ENCODE data around the gene HIVEP3.

DNA sequence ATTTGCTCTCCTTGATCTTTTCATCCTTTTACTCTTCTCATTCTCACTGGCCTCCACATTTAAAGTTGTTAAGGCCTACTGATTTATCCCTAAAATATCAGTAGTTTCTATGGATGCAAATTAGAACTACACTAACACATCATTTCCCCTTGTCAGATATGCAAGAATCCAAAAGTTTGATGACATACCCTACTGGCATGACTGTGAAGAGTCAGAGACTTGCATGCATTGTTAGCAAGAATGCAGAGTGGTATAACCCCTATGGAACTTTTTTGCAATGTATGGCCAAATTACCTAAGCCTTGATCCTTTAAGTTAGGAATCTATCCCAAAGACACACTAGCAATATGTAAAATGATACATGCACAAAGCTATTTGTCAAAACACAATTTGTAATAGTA, 23.6 kb upstream of the HIVEP3 start:
- TF ChIP-seq EZH2 (IDR thresholded peaks at IDR 0.05; ENCODE audit: borderline replicate concordance) (no peak), EZH2phosphoT487 (IDR thresholded peaks at IDR 0.05; ENCODE audit: low read depth, severe bottlenecking, unreplicated experiment) (no peak)
- TF ChIP-seq, protein P1, sequence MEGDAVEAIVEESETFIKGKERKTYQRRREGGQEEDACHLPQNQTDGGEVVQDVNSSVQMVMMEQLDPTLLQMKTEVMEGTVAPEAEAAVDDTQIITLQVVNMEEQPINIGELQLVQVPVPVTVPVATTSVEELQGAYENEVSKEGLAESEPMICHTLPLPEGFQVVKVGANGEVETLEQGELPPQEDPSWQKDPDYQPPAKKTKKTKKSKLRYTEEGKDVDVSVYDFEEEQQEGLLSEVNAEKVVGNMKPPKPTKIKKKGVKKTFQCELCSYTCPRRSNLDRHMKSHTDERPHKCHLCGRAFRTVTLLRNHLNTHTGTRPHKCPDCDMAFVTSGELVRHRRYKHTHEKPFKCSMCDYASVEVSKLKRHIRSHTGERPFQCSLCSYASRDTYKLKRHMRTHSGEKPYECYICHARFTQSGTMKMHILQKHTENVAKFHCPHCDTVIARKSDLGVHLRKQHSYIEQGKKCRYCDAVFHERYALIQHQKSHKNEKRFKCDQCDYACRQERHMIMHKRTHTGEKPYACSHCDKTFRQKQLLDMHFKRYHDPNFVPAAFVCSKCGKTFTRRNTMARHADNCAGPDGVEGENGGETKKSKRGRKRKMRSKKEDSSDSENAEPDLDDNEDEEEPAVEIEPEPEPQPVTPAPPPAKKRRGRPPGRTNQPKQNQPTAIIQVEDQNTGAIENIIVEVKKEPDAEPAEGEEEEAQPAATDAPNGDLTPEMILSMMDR (IDR thresholded peaks at IDR 0.05; ENCODE audit: poor library complexity): no peak
